NOMO-1 treated with DMSO at 0.1 percent for 48 hours (cell line): Measurements from ENCODE around the gene ADIPOR2.
A peak's percentile ranks its signal among the peaks of the same experiment; 100 is the strongest.
"Not testable (repeated sequence)": the region's sequence is repeated elsewhere in the genome, so short reads cannot be mapped to it uniquely, and the experiment has no call there.

Source experiments
- DNase-seq: peaks from one replicate; lab custom pipeline; 2025; ENCODE audit not compliant: unreplicated experiment; lab: John Stamatoyannopoulos, UW

The ADIPOR2 gene

DNA sequence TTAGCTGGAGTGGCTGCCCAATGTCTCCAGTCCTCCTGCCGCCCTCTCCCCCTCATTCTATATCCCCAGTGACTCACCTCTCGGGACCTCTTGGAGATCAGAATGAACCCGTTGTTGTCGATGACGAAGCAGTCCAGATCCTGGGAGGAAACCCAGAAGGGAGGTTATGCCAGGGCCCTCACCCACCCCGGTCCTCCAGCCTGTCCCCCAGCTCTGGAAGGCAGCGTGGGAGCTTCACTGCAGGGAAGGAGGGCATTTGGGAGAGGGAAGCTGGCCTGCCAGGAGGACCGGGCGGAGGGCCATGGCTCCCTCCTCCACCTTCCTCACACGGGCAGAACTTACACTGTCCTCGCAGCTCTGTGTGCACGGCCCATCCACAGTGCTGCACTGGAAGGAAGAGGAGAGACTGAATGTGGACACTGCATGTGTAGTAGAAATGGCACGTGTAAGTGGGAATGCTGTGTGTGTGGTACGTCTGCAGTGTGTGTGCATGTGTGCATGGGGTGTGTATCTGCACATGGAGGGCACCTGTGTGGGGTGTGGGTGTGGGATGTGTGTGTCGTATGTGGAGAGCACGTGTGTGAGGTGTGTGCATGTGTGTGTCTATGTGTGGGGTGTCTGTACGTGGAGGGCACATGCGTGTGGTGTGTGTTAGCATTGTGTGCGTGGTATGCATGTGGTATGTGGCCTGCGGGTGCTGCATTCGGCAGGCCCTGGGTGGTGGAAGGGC lies 119.5 kb downstream of the ADIPOR2 start:
- no peak for DNase-seq

DNA sequence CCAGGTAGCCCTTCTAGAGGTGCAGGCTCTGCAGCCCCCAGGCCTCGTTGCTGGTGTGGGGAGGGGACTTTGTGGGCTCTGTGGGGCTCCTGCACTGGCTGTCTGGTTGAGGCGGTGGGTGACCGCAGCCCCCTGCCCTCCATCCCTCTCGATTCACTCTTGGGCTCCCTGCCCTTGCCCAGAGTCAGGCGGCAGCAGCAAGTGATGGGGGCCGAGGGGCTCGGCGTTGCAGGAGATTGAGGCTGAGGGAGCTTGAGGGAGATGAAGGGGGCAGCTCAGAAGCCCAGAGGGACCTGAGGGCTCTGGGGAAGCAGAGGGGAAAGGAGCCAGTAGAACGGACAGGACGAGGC lies 120.0 kb downstream of the ADIPOR2 start:
- DNase-seq, result no peak

DNA sequence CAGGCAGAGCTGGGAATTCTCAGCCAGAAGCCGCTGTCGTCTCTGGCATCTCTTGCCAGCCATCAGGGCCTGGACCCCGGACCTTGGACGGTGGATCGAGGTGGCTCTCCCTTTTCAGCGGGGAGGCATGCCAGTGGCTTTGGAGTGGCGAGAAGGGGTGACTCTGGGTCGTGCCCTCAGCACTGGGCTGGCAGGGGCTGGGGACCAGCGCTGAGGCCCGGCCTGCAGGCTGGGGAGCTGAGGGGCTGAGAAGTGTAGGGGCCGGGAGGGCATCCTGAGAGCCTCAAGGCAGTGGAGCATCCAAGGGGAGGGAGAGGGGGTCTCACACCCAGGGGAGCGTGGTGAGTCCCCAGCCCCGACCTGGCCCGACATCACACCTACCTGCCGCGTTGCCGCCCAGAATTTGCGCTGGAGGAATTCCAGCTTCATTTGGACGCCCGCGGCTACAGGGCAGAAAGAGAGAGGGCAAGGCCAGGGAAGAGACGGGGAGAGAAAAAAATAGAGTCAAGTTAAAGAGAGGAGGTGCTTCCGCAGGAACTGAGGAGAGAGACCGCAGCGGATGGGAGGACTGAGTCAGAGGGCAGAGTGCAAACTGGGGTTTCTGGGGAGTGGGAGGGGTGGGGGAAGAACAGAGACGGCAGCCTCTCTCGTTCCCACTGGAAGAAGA lies 120.5 kb downstream of the ADIPOR2 start:
- DNase-seq, result peak; percentile 92

DNA sequence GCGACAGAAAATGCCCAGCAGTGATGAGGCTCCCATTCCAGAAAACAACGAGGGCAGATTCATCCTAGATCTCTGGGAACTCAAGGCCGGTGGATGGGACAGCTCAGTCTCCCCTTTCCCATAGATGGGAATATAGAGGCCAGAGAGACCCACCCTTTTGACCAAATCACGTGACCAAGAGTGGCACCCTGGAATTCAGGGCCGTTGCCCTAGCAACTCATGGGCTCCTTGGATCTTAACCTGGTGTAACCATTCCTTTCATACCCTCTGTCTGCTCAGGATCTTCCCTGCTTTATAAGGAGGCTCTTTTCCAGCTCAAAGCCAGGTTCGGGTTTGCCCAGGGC lies 121.0 kb downstream of the ADIPOR2 start:
- no peak for DNase-seq

DNA sequence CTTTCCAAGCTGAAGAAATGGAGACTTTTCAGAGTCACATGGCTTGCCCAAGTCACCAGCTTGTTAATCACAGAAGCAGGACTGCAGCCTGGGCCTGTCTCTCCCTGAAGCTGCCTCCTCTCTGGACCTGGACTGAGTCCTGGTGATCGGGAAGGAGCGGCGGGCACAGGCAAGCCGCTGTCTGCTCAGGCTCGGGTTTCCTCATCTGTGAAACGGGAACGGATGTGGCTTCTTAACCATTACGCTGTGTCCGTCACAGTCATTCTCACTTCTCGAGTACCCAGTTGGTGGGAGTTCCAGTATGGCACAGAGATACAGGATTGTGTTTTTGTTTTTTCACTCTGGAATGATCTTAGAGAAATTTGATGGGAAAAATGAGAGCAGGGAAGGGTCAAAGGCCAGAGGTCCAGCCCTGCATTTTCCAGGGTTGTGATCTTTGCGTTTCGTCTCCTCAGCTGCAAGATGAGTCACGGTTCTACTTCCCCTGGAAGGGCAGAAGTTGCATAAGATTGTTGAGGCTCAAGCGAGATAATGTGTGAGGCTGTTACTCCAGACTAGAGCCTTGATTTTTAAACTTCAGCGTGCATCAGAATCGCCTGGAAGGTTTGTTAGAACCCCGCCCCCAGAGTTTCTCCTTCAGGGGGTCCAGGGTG lies 121.9 kb downstream of the ADIPOR2 start:
- DNase-seq, result peak; percentile 96

DNA sequence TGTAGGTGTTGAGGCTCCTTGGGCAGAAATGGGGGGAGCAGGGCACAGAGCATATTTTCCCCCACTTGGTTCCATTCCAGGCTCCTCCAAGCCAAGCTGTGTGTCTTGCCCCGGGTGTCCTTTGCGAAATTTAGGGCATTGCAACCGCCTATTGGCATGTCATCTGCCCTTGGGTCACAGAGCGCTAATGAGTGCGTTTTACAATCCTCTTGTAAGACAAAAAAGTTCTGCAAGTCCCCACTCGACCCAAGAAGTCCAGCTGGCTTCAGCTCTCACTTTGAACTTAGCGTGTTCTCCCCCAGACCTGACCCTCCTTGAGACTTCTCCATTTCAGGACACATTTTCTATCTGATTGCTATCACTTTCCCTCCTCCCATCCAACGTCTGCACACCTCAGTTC lies 123.4 kb downstream of the ADIPOR2 start:
- DNase-seq, result no peak

DNA sequence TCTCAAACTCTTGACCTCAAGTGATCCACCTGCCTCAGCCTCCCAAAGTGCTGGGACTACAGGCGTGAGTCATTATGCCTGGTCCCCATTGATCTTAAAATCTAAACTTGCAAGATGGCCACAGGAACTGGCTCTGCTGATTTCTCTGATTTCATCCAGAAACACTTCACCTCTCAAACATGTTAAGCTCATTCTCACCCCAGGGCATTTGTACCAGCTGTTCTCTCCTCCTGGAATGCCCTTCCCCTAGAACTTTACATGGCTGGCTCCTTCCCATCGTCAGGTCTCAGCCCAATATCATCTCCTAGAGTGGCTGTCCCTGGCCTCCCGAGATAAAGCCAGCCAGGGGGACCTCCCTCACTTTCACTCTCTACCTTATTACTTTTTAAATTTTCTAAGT lies 124.2 kb downstream of the ADIPOR2 start:
- no peak for DNase-seq

DNA sequence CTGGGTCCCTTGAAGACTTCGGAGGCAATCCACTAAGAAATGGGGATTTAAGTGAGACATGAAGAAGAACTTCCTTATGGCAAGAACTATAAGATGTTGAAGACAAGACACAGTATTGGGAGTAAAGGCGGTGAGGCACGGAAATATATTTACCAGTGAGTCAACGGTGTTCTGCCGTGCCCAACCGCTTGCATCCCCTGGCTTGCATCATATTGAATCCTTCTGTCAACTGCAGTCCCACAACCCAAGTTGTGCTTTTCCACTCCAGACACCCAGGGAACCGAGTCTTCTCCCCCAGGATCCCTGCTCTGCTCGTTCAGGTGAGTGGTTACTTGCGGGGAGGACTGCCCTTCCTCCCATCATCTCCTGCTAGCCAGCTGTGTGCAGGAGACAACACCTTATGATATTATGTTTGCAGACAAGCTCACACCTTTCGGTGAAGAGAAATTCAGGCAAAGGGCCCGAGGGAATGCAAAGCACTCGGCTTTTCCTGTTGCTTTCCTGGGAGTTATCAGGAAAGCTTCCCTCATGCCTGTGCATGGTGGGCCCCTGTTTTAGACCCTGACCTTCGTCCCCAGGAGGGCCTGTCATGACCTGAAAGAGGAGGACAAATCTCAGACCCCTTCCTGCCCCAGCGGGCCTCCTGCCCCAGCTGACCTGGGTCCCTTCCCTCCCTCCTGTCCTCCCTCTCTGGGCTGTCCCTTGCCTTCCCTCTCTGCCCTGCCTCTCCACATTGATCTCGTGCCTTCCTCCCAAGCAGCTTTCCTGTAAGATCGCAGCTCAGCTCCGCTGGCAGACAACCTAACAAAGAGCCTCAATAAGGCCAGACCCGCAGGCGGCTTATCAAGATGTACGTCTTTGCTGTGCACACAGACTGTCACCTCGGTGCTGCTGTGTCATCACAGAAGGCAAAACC lies 125.2 kb downstream of the ADIPOR2 start:
- peak; percentile 49 for DNase-seq

DNA sequence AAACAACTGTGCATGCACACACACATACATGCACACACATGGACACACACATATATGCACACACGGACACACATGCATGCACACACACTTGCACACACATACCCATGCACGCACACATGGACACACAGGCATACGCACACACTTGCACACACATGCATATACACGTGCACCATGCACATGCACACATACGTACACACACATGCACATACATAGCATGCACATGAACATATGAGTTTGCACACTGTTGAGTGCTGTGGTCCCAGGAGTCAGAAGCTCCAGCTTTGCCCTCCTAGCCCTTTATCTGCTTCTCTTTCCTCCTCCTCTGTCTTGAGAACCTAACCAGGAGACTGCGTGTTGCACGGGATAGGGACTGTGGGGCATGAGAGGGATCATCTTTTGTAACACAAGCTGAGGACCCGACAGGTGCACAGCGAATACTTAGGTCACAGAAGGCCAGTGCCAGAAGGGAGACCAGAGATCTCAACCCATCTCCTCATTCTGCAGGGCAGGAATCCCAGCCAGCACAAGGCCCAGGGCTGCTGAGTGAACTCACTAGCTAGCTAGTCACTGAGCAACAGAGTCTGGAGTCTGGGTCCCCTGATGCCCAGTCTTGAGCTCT lies 126.0 kb downstream of the ADIPOR2 start:
- no peak for DNase-seq

DNA sequence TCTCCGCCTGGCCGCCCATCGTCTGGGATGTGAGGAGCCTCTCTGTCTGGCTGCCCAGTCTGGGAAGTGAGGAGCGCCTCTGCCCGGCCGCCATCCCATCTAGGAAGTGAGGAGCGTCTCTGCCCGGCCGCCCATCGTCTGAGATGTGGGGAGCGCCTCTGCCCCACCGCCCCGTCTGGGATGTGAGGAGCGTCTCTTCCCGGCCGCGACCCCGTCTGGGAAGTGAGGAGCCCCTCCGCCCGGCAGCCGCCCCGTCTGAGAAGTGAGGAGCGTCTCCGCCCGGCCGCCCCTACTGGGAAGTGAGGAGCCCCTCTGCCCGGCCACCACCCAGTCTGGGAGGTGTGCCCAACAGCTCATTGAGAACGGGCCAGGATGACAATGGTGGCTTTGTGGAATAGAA lies 127.1 kb downstream of the ADIPOR2 start:
- not testable (repeated sequence) for DNase-seq

DNA sequence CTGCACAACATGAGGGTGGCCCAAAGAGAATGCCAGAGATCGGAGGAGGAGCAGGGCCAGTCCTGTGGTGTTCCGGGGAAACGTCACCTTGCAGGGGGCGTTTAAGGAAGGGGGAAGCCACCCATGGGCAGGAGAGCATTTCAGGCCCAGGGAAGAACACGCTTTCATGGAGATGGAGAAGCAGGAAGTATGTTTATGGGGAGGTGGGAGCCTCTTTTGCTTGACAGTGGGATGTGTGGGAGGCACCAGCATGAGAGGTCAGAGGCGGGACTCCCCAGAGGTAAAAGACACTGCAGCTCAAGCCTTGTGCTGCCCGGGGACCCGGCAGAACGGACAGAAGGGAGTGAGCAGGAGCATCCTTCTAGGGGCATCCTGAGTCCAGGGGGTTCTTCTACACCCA lies 128.2 kb downstream of the ADIPOR2 start:
- no peak for DNase-seq

DNA sequence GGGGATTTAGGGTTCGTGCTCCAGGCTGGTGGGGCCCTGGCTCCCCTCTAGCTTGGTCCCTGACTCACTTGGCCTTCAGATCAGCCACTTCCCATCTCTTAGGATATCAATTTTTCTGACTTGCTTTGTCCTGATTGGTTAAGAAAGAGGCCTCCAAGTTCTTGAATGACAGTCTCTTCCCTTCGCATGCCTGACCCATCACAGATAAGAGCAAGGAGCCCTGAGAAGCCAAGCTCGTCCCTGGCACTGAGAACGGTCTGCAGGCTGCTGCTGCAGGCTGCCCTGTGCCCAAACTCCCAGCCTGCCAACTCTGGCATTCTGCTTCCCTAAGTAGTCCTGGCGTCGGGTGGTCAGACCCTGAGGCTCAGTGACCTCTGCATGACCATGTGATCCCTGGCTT lies 128.7 kb downstream of the ADIPOR2 start:
- DNase-seq, result no peak

DNA sequence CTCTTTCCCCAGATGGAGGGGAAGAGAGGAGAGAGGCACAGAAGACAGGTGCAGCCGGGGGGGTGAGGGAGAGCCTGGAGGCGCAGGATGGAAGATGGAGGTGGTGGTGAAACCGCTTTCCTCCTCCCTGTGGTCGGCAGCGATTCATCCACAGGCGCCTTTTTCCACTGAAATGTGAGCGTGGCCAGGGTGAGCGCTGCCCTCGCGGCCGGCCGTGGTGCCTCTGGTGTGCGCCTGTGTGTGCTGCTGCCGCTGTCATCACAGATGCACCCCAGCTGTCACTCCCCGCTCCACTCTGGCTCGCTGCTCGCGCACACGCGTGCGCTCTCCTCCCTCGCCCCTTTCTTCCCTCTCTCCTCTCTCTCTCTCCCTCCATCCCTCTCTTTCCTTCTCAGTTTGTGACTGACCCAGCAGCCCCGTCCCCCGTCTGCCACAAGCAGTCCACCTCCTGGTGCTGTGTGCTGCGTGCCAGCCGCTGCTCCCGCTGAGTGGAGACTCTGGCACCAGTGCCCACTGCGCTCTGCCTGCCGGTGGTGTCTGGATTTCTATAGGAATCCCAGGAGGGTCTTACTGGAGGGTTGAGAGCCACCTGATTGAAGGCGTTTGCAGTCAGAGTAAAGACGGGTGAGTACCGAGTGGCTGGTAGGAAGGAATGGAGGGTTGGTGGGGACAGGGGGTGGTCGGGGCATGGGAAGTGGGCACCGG lies 129.5 kb downstream of the ADIPOR2 start, which contains the start of gene LRTM2:
Gene LRTM2, plus strand, starts transcription at position 375 of the 705 bp plus-strand sequence. CDS start 7,584 bp downstream, outside the sequence.
- no peak for DNase-seq

DNA sequence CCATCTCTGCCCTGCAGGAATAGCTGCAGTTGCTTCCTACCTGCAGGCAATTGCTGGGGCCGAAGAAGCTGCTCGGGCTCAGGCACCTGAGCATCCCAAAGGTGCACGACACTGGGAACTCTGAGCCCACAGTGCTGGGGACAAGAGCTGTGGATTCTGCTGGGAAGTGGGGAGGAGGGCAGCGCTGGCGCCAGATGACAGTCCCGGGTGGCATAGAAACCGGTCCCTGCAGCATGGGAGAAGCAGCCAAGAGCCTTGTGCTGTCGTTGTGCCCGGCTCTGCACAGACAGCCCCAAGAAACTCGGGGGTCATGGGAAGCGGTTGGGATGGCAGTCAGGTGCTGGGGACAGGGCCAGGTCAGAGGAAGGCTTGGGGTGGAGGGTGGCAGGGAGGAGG lies 130.0 kb downstream of the ADIPOR2 start:
- no peak for DNase-seq

DNA sequence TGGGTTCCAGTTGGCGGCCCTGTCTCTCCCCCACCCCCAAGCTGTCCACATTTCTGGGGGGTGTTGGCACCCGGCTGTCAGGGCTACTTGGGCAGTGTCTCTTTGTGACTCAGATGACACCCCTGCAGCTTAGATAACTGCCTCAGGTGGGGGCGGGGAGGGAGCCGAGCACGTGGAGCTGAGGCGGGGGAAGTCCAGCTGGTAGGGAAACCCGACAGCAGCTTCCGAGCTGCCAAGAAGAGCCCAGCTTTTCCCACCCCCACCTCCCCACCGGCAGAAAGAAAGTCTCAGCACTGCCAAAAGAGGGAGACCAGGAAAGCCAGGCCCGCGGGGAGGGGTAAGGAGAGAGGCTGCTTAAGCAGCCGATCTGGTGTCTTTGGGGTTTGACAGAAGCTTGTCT lies 130.9 kb downstream of the ADIPOR2 start:
- no peak for DNase-seq

DNA sequence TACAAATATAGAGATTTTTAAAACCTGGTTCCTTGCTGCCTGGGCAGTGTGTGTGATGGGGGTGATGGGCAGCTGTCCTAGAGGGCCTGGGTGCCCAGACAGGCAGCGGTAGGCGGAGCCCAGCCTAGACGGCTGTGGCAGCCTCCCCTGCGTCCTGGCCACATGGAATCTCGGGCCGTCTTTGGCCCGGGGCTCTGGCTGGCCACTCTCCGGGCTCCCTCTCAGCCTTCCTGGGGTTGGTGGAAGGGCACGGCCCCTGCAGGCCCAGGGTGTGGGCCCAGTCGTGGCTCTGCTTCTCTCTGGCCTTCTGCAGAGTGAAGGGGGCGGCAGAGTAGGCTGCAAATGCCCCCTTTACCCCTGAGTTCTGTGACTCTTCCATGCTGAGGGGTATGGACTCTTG lies 131.8 kb downstream of the ADIPOR2 start:
- DNase-seq, result no peak

DNA sequence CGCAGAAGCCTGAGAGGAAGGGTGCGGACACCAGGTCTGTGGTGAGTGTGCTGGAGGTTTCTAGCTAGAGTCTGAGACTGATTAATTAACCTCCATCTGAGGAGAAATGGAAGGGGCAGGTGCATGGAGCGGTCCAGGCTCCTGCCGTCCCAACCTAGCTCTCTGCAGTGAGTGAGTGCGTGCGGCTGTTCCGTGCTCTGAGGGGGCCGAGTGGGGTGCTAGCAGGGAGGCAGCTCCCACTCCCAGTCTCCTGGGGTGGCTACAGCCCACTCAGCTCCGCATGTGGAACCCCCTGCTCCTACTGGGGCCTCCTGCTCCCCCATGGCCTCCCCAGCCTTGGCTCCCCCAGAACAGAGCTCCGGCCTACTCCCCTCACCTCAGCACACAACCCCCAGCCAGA lies 132.4 kb downstream of the ADIPOR2 start:
- DNase-seq, result no peak

DNA sequence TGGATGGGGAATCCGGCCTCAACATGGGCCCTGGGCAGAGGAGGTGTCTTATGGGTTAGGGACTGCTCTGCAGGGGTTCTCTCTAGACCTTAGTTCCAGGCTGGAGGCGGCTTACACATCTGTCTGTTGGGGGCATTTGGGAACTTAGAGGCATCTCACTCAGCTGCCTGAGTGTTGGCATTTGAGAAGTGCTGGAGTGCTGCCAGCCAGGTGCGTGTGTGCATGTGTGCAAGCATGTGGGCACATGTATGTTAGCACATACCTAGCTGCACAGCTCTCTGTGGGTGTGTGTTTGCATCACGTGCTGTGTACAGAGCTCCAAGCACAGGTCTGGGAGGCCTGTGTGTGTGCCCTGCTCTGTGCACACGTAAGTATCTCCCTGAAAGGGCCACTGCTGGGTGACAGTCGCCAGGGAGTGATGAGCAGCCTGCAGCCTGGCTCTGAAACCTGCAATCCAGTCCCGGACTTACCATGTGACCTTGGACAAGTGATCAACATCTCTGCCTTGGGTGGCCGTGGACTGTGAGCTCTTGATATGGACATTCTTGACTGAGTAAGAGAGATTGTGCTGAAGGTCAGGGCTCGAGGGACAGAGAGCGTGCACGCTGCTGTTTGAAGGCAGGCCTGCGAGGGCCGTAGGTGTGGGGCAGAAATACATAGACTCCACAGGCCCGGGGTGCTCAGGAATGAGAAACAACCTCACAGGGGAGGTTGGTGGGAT lies 134.7 kb downstream of the ADIPOR2 start:
- DNase-seq, result no peak

DNA sequence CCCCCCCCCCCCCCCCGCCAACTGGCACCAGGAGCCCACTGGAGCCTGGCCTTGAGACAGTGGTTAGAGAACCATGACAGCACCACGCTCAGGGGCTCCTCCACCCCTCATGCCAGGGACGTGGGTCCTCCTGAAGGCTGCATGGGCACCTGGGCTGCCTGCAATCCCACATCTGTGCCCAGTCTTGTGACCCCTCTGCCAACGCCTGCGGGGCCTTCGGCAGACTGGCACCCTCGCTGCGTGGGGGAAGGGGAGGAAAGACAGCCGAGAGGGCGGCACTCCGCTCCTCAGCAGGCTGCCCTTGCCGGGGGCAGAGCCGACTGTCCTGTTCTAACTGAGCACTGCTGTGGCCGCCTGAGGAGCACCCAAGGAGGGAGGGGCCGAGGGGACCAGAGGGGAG lies 135.5 kb downstream of the ADIPOR2 start:
- no peak for DNase-seq
